Neural progenitor cell (in vitro differentiated cells): Measurements from ENCODE around the gene NCF4. TPM values are rescaled to one million over a fixed set of nuclear protein-coding genes. Genes with fewer than 3 reads are reported as not detected.

Source experiments
- DNase-seq: peaks from one replicate; pipeline ENCODE4 v3.0.0-alpha.2; 2016; ENCODE audit warnings: low spot score
- H2AFZ ChIP-seq: fragments of 200-600 bp; sonication (generic); replicated peaks from 2 replicates; pipeline ENCODE4 v1.6.1; 2016; ENCODE audit warnings: antibody characterized with exemption
- H3F3A ChIP-seq: fragments of 200-600 bp; sonication (generic); 2 replicates; pipeline ENCODE4 v1.6.1; 2016; ENCODE audit warnings: antibody characterized with exemption, low read depth
- H3K27ac ChIP-seq: fragments of 200-600 bp; sonication (generic); 2 replicates; pipeline ENCODE4 v1.5.1; 2016; ENCODE audit warnings: mild to moderate bottlenecking
- H3K27me3 ChIP-seq: fragments of 200-600 bp; sonication (generic); 2 replicates; pipeline ENCODE4 v1.6.1; 2016; ENCODE audit warnings: mild to moderate bottlenecking, moderate library complexity
- H3K36me3 ChIP-seq: fragments of 200-600 bp; sonication (generic); 2 replicates; pipeline ENCODE4 v1.5.1; 2016
- H3K4me1 ChIP-seq: fragments of 200-600 bp; sonication (generic); 2 replicates; pipeline ENCODE4 v1.6.1; 2016; ENCODE audit warnings: mixed run types
- H3K4me2 ChIP-seq: fragments of 200-600 bp; sonication (generic); 2 replicates; pipeline ENCODE4 v1.6.1; 2016
- H3K4me3 ChIP-seq: fragments of 200-600 bp; sonication (generic); 2 replicates; pipeline ENCODE4 v1.5.1; 2016
- H3K79me2 ChIP-seq: fragments of 200-600 bp; sonication (generic); 2 replicates; pipeline ENCODE4 v1.6.1; 2016; ENCODE audit warnings: low read depth
- H3K9ac ChIP-seq: fragments of 200-600 bp; sonication (generic); 2 replicates; pipeline ENCODE4 v1.6.1; 2016
- H3K9me3 ChIP-seq: fragments of 200-600 bp; sonication (generic); 2 replicates; pipeline ENCODE4 v1.5.1; 2016; ENCODE audit warnings: low read depth
- H4K20me1 ChIP-seq: fragments of 200-600 bp; sonication (generic); 2 replicates; pipeline ENCODE4 v1.6.1; 2016; ENCODE audit warnings: low read depth
- H3K27ac Mint-ChIP-seq: 3 replicates; pipeline ENCODE4 v1.8.0; 2021; ENCODE audit warnings: mixed read lengths
- H3K27me3 Mint-ChIP-seq: 2 replicates; pipeline ENCODE4 v1.8.0; 2022; ENCODE audit warnings: low read depth, mild to moderate bottlenecking, inconsistent platforms, moderate library complexity, mixed read lengths; ENCODE audit not compliant: insufficient read depth
- H3K36me3 Mint-ChIP-seq: 3 replicates; pipeline ENCODE4 v1.8.0; 2021; ENCODE audit warnings: mixed read lengths
- H3K4me1 Mint-ChIP-seq: 3 replicates; pipeline ENCODE4 v1.8.0; 2021; ENCODE audit warnings: mixed read lengths
- H3K4me3 Mint-ChIP-seq: 3 replicates; pipeline ENCODE4 v1.8.0; 2021; ENCODE audit warnings: mild to moderate bottlenecking, moderate library complexity, mixed read lengths
- H3K9me3 Mint-ChIP-seq: 3 replicates; pipeline ENCODE4 v1.8.0; 2020; ENCODE audit warnings: mixed read lengths
- CTCF ChIP-seq: fragments of 200-600 bp; sonication (generic); IDR thresholded peaks from 2 replicates; pipeline ENCODE4 v1.5.1; 2017; ENCODE audit warnings: antibody characterized with exemption, mild to moderate bottlenecking
- EZH2 ChIP-seq: fragments of 200-600 bp; sonication (generic); IDR thresholded peaks from 2 replicates; pipeline ENCODE4 v1.6.1; 2017; ENCODE audit warnings: antibody characterized with exemption, mild to moderate bottlenecking, moderate library complexity
- EZH2phosphoT487 ChIP-seq: fragments of 200-600 bp; sonication (generic); IDR thresholded peaks from 2 replicates; pipeline ENCODE4 v1.6.1; 2017; ENCODE audit warnings: antibody characterized with exemption
- total RNA-seq: library from RNA; depleted of rRNA; stranded (reverse); fragments of >200 nt; gene quantifications from 2 replicates; pipeline ENCODE4 v1.2.3, GENCODE V29; 2015; ENCODE audit warnings: low replicate concordance

The NCF4 gene
- total RNA-seq, 1 donor from 2014 or later: not detected

- Mint-ChIP-seq H3K4me1 (peaks cover 17% of the 10 kb centered on the region), H3K36me3 (no peaks in the 10 kb centered on the region), H3K27ac (no peak overlapping the region), H3K4me3 (no peak overlapping the region), H3K9me3 (no peaks in the 10 kb centered on the region), H3K27me3 (peaks cover 13% of the 10 kb centered on the region)
- Histone ChIP-seq H3K27me3 (no peaks in the 10 kb centered on the region), H4K20me1 (no peaks in the 10 kb centered on the region), H3K4me2 (no peak overlapping the region), H3K9me3 (no peaks in the 10 kb centered on the region), H3K4me1 (peaks cover 10% of the 10 kb centered on the region), H3K27ac (no peak overlapping the region), H3K36me3 (no peaks in the 10 kb centered on the region), H3K4me3 (no peak overlapping the region), H3K9ac (no peak overlapping the region), H2AFZ (peak overlapping the region; percentile 82), H3K79me2 (no peaks in the 10 kb centered on the region), H3F3A (no peaks in the 10 kb centered on the region)
- DNase-seq: no peak
- no peak for TF ChIP-seq EZH2phosphoT487
- TF ChIP-seq CTCF: no peak
- no peak for TF ChIP-seq EZH2
Measured at GRCh38 chr22:36922711-36923110, 61.9 kb downstream of the NCF4 start.

- no peak for DNase-seq
- H3K9me3 Mint-ChIP-seq: no peaks in the 10 kb centered on the region
- H3K4me1 Mint-ChIP-seq: peaks cover 21% of the 10 kb centered on the region
Measured at GRCh38 chr22:36923131-36923788, 62.5 kb downstream of the NCF4 start.

GRCh38 chr22:36924151-36924698 is 63.4 kb downstream of the NCF4 start:
- DNase-seq: no peak
- no peaks in the 10 kb centered on the region for H3K9me3 Mint-ChIP-seq
- no peaks in the 10 kb centered on the region for H3K36me3 Mint-ChIP-seq
- H3K4me1 Mint-ChIP-seq: peaks cover 26% of the 10 kb centered on the region
- Histone ChIP-seq H3F3A (no peaks in the 10 kb centered on the region), H3K79me2 (no peaks in the 10 kb centered on the region), H3K9me3 (no peaks in the 10 kb centered on the region), H3K4me2 (no peak overlapping the region), H4K20me1 (no peaks in the 10 kb centered on the region), H2AFZ (no peak overlapping the region), H3K9ac (no peak overlapping the region), H3K36me3 (no peaks in the 10 kb centered on the region), H3K4me3 (no peak overlapping the region), H3K4me1 (peaks cover 15% of the 10 kb centered on the region), H3K27ac (no peak overlapping the region), H3K27me3 (no peaks in the 10 kb centered on the region)
- no peak overlapping the region for H3K27ac Mint-ChIP-seq
- TF ChIP-seq CTCF (no peak), EZH2phosphoT487 (no peak), EZH2 (no peak)
- H3K27me3 Mint-ChIP-seq: peaks cover 18% of the 10 kb centered on the region
- H3K4me3 Mint-ChIP-seq: no peak overlapping the region

More at GRCh38 chr22:36923131-36923788, 62.5 kb downstream of the NCF4 start:
- no peak overlapping the region for H3K4me3 Mint-ChIP-seq
- Histone ChIP-seq H3K79me2 (no peaks in the 10 kb centered on the region), H2AFZ (no peak overlapping the region), H4K20me1 (no peaks in the 10 kb centered on the region), H3F3A (no peaks in the 10 kb centered on the region), H3K9ac (no peak overlapping the region), H3K27me3 (no peaks in the 10 kb centered on the region), H3K4me3 (no peak overlapping the region), H3K4me1 (peaks cover 11% of the 10 kb centered on the region), H3K36me3 (no peaks in the 10 kb centered on the region), H3K27ac (no peak overlapping the region), H3K4me2 (no peak overlapping the region), H3K9me3 (no peaks in the 10 kb centered on the region)
- H3K27me3 Mint-ChIP-seq: peaks cover 14% of the 10 kb centered on the region
- no peak for TF ChIP-seq CTCF
- H3K27ac Mint-ChIP-seq: no peak overlapping the region
- no peaks in the 10 kb centered on the region for H3K36me3 Mint-ChIP-seq
